Left kidney (tissue), 2 donors: ENCODE data around the gene EVI2B. TPM values are rescaled to one million over a fixed set of nuclear protein-coding genes. Genes with fewer than 3 reads are reported as not detected.
"Not testable (repeated sequence)": the region's sequence is repeated elsewhere in the genome, so short reads cannot be mapped to it uniquely, and the experiment has no call there.

Experiments used
- DNase-seq: peaks from one replicate; pipeline ENCODE4 v3.0.0-alpha.2; 2013
- polyA plus RNA-seq: library from polyadenylated mRNA; unstranded; fragments of 120-200 nt; gene quantifications from one replicate; pipeline ENCODE4 v1.2.1, GENCODE V29; 2013; ENCODE audit not compliant: insufficient read length

Gene EVI2B
- polyA plus RNA-seq, 1 donor: 2.0 TPM

DNA sequence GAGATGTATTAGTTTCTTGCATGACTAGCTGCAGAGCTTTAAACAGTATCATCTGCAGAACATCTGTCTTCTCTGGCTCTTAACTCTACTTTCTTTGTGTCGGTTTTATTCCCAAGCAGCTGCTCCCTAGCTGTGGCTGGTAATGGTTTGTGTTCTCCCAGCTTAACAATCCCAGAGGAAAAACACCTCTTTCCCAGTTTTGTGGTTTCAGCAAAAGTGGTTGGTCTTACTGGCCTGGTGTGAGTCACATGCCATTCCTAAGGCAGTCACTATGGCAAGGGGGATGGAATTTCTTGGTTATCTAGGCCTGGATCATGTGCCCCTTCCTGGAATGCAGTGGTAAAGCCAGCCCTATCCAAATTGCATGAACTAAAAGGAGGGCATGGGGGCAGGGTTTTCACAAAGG is 44.3 kb downstream of the EVI2B start:
- peak; percentile 6 for DNase-seq

GRCh38 chr17:31269036-31269577 is 44.7 kb downstream of the EVI2B start:
- no peak for DNase-seq

DNA sequence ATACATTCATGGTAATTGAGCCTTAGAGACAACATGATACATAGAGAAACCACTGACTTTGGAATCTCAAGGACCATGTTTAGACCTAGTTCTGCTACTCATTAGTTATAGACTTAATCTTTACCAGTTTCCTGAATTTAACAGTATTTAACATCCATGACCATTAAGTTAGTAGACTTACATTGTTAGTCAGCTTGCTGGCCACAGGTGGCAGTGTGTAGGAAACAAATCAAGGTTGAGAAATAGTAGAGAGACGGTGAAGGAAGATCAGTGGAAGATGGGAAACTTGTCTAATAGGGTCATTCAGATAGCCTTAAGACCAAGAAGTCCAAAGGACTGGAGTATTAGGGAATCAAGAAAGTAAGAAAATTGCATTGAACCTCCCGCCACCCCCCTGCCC is 47.8 kb downstream of the EVI2B start:
- no peak for DNase-seq

GRCh38 chr17:31262923-31263322 is 50.9 kb downstream of the EVI2B start:
- not testable (repeated sequence) for DNase-seq

DNA sequence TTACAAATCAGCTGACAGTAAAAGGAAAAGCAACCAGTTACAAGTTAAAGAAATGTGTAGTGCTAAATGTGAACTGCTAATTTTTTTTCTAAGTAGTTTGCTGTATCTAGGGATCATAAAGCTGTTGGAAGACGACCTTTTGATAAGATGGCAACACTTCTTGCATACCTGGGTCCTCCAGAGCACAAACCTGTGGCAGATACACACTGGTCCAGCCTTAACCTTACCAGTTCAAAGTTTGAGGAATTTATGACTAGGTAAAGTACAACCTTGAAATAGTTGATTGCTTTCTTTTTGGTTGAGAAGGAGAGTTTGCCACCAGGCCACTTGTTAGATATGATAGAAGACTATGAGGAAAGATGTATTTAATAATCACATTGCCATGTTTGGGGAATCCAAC is 52.3 kb downstream of the EVI2B start:
- no peak for DNase-seq

GRCh38 chr17:31260151-31260550 is 53.7 kb downstream of the EVI2B start:
- no peak for DNase-seq

DNA sequence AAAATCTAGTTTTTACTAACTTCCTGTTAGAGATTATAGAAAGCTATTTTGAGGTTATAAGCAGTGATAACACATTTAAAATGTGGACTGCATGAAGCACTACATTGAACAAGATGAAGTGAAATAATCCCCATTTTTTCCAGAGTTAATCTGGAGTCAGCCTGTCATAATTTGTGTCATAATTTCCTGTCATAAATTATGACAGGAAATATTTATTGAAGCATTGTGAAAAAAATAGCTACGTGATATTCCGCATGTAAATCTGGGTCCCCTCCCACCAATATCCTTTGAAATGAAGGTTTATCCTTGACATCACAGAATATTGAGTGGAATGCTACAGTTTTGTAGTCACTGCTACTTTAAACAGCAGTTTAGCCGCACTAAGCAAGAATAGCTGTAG is 56.9 kb downstream of the EVI2B start:
- no peak for DNase-seq

DNA sequence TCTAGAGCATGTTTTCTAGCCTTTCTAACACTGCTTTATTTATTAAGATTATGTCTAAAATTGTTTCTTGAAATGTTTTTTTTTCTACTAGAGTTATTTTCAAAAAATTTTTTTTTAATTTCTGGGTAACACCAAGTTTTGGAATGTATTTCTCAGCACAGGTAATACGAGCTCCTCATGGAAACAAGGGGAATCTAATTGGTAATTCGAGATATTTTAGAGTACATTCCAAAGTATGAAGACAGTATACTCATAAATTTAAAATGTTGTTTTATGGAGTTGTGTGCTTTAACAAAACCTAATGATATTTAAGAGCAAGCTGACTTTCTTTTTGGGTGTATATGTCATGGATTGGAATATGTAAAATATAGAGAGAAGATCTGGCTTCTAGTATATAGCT is 59.2 kb downstream of the EVI2B start:
- DNase-seq: no peak

Other genes starting within 250 kb of the EVI2B start
- 53.9 TPM for gene NF1, start 219.1 kb downstream of the EVI2B start, polyA plus RNA-seq
- gene OMG, start 16.8 kb downstream of the EVI2B start, polyA plus RNA-seq: 0.48 TPM
- 1.8 TPM for gene EVI2A, start 7.6 kb upstream of the EVI2B start, polyA plus RNA-seq
- 16.3 TPM for gene RAB11FIP4, start 77.6 kb upstream of the EVI2B start, polyA plus RNA-seq